B cell (primary cell): ENCODE measurements around the gene CAPN14.

Experiments used
- EZH2 ChIP-seq: IDR thresholded peaks from 2 replicates; pipeline ENCODE4 v1.6.1; 2012; ENCODE audit warnings: borderline replicate concordance, low read depth, mild to moderate bottlenecking, moderate library complexity, low read length; ENCODE audit not compliant: insufficient read depth, poor library complexity, severe bottlenecking
- TF ChIP-seq, protein P1 (sequence below): fragments of 200-600 bp; IDR thresholded peaks from one replicate; pipeline ENCODE4 v1.8.0; 2022; ENCODE audit warnings: antibody characterized with exemption, mild to moderate bottlenecking

DNA sequence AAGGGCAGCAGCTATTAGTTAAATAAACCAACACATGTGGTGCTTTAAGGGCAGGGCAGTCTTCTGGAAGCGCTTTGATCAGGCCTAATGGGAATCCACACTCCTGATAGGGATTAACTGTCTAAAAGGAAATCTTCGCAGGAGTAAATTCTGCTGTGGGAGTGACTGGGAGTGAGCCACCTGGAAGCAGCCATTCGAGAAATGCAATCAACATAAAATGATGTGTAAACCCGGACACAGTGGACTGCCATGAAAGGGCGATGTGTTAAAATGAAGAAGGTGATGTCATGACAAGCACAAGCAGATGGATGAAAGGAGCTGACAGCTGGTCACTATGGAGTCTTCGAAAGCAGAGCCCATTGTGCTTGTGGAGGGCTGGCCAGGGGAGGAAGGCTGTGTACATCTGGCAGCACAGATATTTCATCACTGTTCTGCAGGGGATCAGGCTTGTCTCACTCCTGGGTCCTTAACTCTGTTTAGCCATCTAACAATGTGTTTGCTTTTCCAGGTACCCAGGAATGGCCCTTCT lies 54.2 kb downstream of the CAPN14 start:
- TF ChIP-seq, protein P1, sequence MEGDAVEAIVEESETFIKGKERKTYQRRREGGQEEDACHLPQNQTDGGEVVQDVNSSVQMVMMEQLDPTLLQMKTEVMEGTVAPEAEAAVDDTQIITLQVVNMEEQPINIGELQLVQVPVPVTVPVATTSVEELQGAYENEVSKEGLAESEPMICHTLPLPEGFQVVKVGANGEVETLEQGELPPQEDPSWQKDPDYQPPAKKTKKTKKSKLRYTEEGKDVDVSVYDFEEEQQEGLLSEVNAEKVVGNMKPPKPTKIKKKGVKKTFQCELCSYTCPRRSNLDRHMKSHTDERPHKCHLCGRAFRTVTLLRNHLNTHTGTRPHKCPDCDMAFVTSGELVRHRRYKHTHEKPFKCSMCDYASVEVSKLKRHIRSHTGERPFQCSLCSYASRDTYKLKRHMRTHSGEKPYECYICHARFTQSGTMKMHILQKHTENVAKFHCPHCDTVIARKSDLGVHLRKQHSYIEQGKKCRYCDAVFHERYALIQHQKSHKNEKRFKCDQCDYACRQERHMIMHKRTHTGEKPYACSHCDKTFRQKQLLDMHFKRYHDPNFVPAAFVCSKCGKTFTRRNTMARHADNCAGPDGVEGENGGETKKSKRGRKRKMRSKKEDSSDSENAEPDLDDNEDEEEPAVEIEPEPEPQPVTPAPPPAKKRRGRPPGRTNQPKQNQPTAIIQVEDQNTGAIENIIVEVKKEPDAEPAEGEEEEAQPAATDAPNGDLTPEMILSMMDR = no peak
- no peak for TF ChIP-seq EZH2
